GM12878 (cell line): ENCODE measurements around the gene TSPAN2.

ENCODE experiments used
- IKZF1 ChIP-seq: fragments of 450-650 bp; conservative IDR thresholded peaks from 2 replicates; pipeline ENCODE4 v1.6.1; 2017; ENCODE audit warnings: antibody characterized with exemption, mild to moderate bottlenecking
- NRF1 ChIP-seq: conservative IDR thresholded peaks from 2 replicates; pipeline ENCODE4 v1.6.1; 2011; ENCODE audit warnings: mild to moderate bottlenecking, low read depth, low read length, improper control_type of control experiment
- TF ChIP-seq, protein P1 (sequence below), 3 experiments: IDR thresholded peaks in 2 of 3; conservative IDR thresholded peaks in 1 of 3; 2 replicates each; pipeline ENCODE4 v1.5.1; 2011; ENCODE audit warnings: low read depth in 3 of 3, low read length in 3 of 3, mild to moderate bottlenecking in 3 of 3, control low read depth in 2 of 3, moderate library complexity in 2 of 3, inconsistent platforms in 1 of 3, mixed read lengths in 1 of 3; ENCODE audit not compliant: control insufficient read depth in 2 of 3, insufficient read depth in 1 of 3; ENCODE audit errors: extremely low read depth in 1 of 3

DNA sequence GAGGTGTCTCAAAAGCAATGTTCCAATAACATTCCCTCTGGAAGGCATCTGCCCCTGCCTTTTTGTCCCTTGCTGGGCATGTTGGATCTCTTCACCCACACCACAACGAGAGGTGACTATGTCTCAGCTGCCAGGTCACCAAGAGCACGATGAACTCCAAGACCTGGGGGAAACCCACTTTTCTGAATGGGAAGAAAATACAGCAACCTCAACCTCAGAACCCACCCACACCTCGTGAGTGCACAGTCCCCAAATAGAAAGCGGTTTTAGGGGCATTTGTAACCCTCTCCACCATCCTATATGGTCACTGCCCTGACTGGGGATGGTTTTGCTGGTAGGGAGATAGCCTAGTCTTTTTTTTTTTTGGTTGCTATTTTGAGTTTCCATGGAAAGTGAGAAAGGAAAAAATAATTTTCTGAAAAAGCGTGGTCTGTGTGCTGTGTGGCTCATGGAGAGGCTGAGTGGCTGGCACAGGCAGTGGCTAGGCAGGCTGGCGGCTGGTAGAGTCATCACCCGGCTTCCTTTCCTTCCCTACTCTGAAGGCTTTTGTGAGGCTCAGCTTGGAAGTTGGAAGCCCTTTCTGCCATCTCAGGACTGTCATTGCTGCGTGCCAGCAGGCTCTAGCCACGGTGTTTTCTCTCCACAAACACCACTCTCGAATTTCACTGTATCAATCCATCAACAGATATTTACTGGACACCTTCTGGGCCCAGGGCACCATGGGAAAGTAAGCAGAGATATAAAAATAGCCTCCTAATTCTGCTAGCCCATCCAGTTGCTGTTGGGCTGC lies 15.8 kb downstream of the TSPAN2 start:
- TF ChIP-seq, protein P1, sequence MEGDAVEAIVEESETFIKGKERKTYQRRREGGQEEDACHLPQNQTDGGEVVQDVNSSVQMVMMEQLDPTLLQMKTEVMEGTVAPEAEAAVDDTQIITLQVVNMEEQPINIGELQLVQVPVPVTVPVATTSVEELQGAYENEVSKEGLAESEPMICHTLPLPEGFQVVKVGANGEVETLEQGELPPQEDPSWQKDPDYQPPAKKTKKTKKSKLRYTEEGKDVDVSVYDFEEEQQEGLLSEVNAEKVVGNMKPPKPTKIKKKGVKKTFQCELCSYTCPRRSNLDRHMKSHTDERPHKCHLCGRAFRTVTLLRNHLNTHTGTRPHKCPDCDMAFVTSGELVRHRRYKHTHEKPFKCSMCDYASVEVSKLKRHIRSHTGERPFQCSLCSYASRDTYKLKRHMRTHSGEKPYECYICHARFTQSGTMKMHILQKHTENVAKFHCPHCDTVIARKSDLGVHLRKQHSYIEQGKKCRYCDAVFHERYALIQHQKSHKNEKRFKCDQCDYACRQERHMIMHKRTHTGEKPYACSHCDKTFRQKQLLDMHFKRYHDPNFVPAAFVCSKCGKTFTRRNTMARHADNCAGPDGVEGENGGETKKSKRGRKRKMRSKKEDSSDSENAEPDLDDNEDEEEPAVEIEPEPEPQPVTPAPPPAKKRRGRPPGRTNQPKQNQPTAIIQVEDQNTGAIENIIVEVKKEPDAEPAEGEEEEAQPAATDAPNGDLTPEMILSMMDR (IDR thresholded peaks at IDR 0.05 in 2 of 3, conservative IDR thresholded peaks at IDR 0.05 in 1 of 3; ENCODE audit: control insufficient read depth in 2 of 3, extremely low read depth in 1 of 3, insufficient read depth in 1 of 3, low read depth in 3 of 3, low read length in 3 of 3), result no peak
- TF ChIP-seq IKZF1 (peak; percentile 66), NRF1 (no peak)
